HCT116 (cell line): ENCODE results near the gene LRCH4. TPM values are rescaled to one million over a fixed set of nuclear protein-coding genes. Genes with fewer than 3 reads are reported as not detected.

Experiments used
- ATAC-seq: fragments of 200-7000 bp; cut with Tn5 transposase; 2 replicates; pipeline ENCODE4 v1.9.1; 2020; ENCODE audit warnings: mild to moderate bottlenecking, moderate library complexity
- BruUV-seq: library from RNA; stranded (reverse); fragments of 400-500 nt; replicated peaks from 2 replicates; lab custom pipeline; 2021; lab: Mats Ljungman, UMichigan
- CTCF ChIA-PET: fragments of 300-600 bp; sonication (Branson Sonifier 250); formaldehyde crosslinking; loops from one replicate; lab custom pipeline; 2021; ENCODE audit warnings: antibody characterized with exemption; lab: Charles Lee
- POLR2A ChIA-PET: fragments of 300-600, 350-600 bp; sonication (Branson Sonifier 250); formaldehyde crosslinking; loops from one replicate; lab custom pipeline; 2021; ENCODE audit warnings: antibody characterized with exemption; lab: Charles Lee
- RAD21 ChIA-PET, 2 experiments: fragments of 300-600 bp; sonication (Branson Sonifier 250); formaldehyde crosslinking; loops; one replicate each; lab custom pipeline; 2023; ENCODE audit warnings: low total read pairs in 2 of 2; ENCODE audit not compliant: uncharacterized antibody in 2 of 2, unreplicated experiment in 2 of 2, low non-redundant PET in 1 of 2; lab: Charles Lee
- DNase-seq: peaks from one replicate; pipeline ENCODE4 v3.0.0-alpha.2; 2010; ENCODE audit warnings: low read depth, low spot score
- H2AFZ ChIP-seq: fragments of 200-600 bp; shearing (Covaris generic), sonication (generic); 2 replicates; pipeline ENCODE4 v1.6.1; 2017; ENCODE audit warnings: low read depth, mixed run types, mixed read lengths, antibody characterized with exemption, low read length; ENCODE audit not compliant: poor library complexity, severe bottlenecking
- H3K27ac ChIP-seq: 2 replicates; pipeline ENCODE4 v1.5.1; 2012; ENCODE audit warnings: low read depth, low read length
- H3K27me3 ChIP-seq: fragments of 200-600 bp; sonication (generic); 2 replicates; pipeline ENCODE4 v1.6.1; 2016; ENCODE audit warnings: mixed run types, low read length, mixed read lengths; ENCODE audit not compliant: insufficient read depth
- H3K36me3 ChIP-seq, 2 experiments: fragments of 200-500 bp in 1 of 2; fragments of 200-600 bp in 1 of 2; sonication (Bioruptor generic) in 1 of 2; sonication (generic) in 1 of 2; 2 replicates each; pipeline versions ENCODE4 v1.5.1 to v1.6.1; 2014 to 2016; ENCODE audit warnings: low read length in 2 of 2, inconsistent platforms in 1 of 2, mixed read lengths in 1 of 2, mixed run types in 1 of 2; ENCODE audit not compliant: insufficient read depth in 2 of 2, control insufficient read depth in 1 of 2
- H3K4me1 ChIP-seq, 2 experiments: fragments of 200-600 bp in 1 of 2; sonication (generic) in 1 of 2; 2 replicates each; pipeline versions ENCODE4 v1.5.1 to v1.6.1; 2012 to 2017; ENCODE audit warnings: low read length in 2 of 2, inconsistent platforms in 1 of 2, mild to moderate bottlenecking in 1 of 2, mixed read lengths in 1 of 2, mixed run types in 1 of 2, moderate library complexity in 1 of 2; ENCODE audit not compliant: insufficient read depth in 2 of 2, control insufficient read depth in 1 of 2
- H3K4me2 ChIP-seq: fragments of 200-600 bp; sonication (generic); 2 replicates; pipeline ENCODE4 v1.6.1; 2017; ENCODE audit warnings: mixed run types, low read length, mixed read lengths
- H3K4me3 ChIP-seq, 2 experiments: fragments of 200-600 bp in 1 of 2; sonication (generic) in 1 of 2; replicated peaks in 1 of 2; 2 replicates each; pipeline ENCODE4 v1.5.1; 2011 to 2016; ENCODE audit warnings: low read length in 2 of 2, control low read depth in 1 of 2, low read depth in 1 of 2, mild to moderate bottlenecking in 1 of 2, mixed read lengths in 1 of 2, mixed run types in 1 of 2
- H3K79me2 ChIP-seq: fragments of 200-600 bp; sonication (generic); 2 replicates; pipeline ENCODE4 v1.6.1; 2017; ENCODE audit warnings: mild to moderate bottlenecking, mixed run types, low read length, moderate library complexity, mixed read lengths; ENCODE audit not compliant: insufficient read depth
- H3K9ac ChIP-seq: fragments of 200-600 bp; sonication (generic); 2 replicates; pipeline ENCODE4 v1.6.1; 2016; ENCODE audit warnings: low read length, mixed read lengths
- H3K9me2 ChIP-seq: fragments of 200-600 bp; sonication (generic), shearing (Covaris generic); 2 replicates; pipeline ENCODE4 v1.6.1; 2017; ENCODE audit warnings: mixed run types, mild to moderate bottlenecking, moderate library complexity; ENCODE audit not compliant: insufficient read depth
- H3K9me3 ChIP-seq, 2 experiments: fragments of 200-500 bp in 1 of 2; fragments of 200-600 bp in 1 of 2; sonication (Bioruptor generic) in 1 of 2; sonication (generic) in 1 of 2; 2 replicates each; pipeline ENCODE4 v1.6.1; 2014 to 2017; ENCODE audit warnings: low read length in 2 of 2, mixed read lengths in 2 of 2, inconsistent platforms in 1 of 2, low read depth in 1 of 2, mild to moderate bottlenecking in 1 of 2, mixed run types in 1 of 2, moderate library complexity in 1 of 2; ENCODE audit not compliant: control insufficient read depth in 1 of 2, insufficient read depth in 1 of 2
- H4K20me1 ChIP-seq: fragments of 200-600 bp; sonication (generic), shearing (Covaris generic); 2 replicates; pipeline ENCODE4 v1.6.1; 2017; ENCODE audit warnings: mixed run types, mild to moderate bottlenecking, moderate library complexity; ENCODE audit not compliant: insufficient read depth
- ATF3 ChIP-seq: IDR thresholded peaks from 2 replicates; pipeline ENCODE4 v1.6.1; 2012
- CBX3 ChIP-seq: IDR thresholded peaks from 2 replicates; pipeline ENCODE4 v1.6.1; 2012; ENCODE audit warnings: low read depth
- REST ChIP-seq: IDR thresholded peaks from 2 replicates; pipeline ENCODE4 v1.6.1; 2012; ENCODE audit warnings: low read depth
- intact Hi-C: fragments of 100-400 bp; cut with micrococcal nuclease; formaldehyde crosslinking; loops from 2 replicates; pipeline ENCODE4 v1.10.0; 2022
- total RNA-seq: library from RNA; stranded (reverse); gene quantifications from one replicate; pipeline ENCODE4 v1.2.1, GENCODE V29; 2021; ENCODE audit not compliant: unreplicated experiment

LRCH4 gene
- total RNA-seq, 1 experiment from 2014 or later = 47.9 TPM

- DNase-seq = no peak
- ATAC-seq = no peak
- BruUV-seq = no TSS peak
Measured at GRCh38 chr7:100630066-100630465, 44.1 kb upstream of the LRCH4 start.

More at GRCh38 chr7:100630066-100630465, 44.1 kb upstream of the LRCH4 start:
- POLR2A ChIA-PET = interaction anchor here (1.8 kb wide), 1 partner anchor 18 kb away, joined by 6 read pairs; the partner anchor contains the start of gene MOSPD3
- Histone ChIP-seq H3K27ac (no peak overlapping the region), H3K27me3 (no peaks in the 10 kb centered on the region), H3K36me3 (no peaks in the 10 kb centered on the region), H2AFZ (no peak overlapping the region), H3K4me3 (no peak overlapping the region), H3K9me2 (no peaks in the 10 kb centered on the region), H3K79me2 (peaks cover 5% of the 10 kb centered on the region; the same call in 1 of the 2 replicates), H4K20me1 (no peaks in the 10 kb centered on the region), H3K9ac (no peak overlapping the region), H3K9me3 (no peaks in the 10 kb centered on the region), H3K4me2 (no peak overlapping the region), H3K4me1 (peaks cover 6 to 46% of the 10 kb centered on the region in 2 experiments; a peak in 3 of 4 replicates)
- intact Hi-C loops = loop anchor here (5.0 kb wide), 1 partner anchor 62 kb away; the partner anchor contains the start of gene GIGYF1
- CTCF ChIA-PET = interaction anchor here (0.7 to 2.0 kb wide), 5 partner anchors 9 to 222 kb away, joined by 3 to 7 read pairs (median 4); partner anchors contain the start of gene SLC12A9
- TF ChIP-seq ATF3 (no peak), REST (no peak), CBX3 (no peak)
- RAD21 ChIA-PET = interaction anchor here in 1 of 2 experiments (0.6 kb wide), 1 partner anchor 43 kb away, joined by 4 read pairs; no protein-coding TSS in a partner anchor
